Adrenal gland (tissue), 12 donors: ENCODE data around the gene HAP1. TPM values are rescaled to one million over a fixed set of nuclear protein-coding genes. Genes with fewer than 3 reads are reported as not detected.

Experiments
- DNase-seq, 7 donors: peaks; one replicate each; pipeline ENCODE4 v3.0.0-alpha.2; 2019 to 2020
- H3K27ac ChIP-seq, 5 donors: fragments of 200-600 bp; sonication (generic) in 4 of 5; 1 replicate in 3 of 5; 2 replicates in 2 of 5; pipeline versions ENCODE4 v1.5.1 to v1.8.0; 2016 to 2020; ENCODE audit warnings: mild to moderate bottlenecking in 1 of 5
- H3K27me3 ChIP-seq: fragments of 200-600 bp; 2 replicates; pipeline ENCODE4 v1.8.0; 2021
- H3K36me3 ChIP-seq, 2 donors: fragments of 200-600 bp; replicated peaks in 1 of 2; 1 replicate in 1 of 2; 2 replicates in 1 of 2; pipeline versions ENCODE4 v1.5.1 to v1.8.0; 2018 to 2022
- H3K4me1 ChIP-seq, 2 donors: fragments of 200-600 bp; replicated peaks in 1 of 2; 1 replicate in 1 of 2; 2 replicates in 1 of 2; pipeline versions ENCODE4 v1.5.1 to v1.8.0; 2018 to 2021
- H3K4me3 ChIP-seq, 4 donors: fragments of 200-600 bp; sonication (generic) in 3 of 4; one replicate each; pipeline ENCODE4 v1.5.1; 2016 to 2018
- H3K9me3 ChIP-seq, 3 donors: fragments of 200-600 bp; sonication (generic) in 1 of 3; replicated peaks in 1 of 3; 1 replicate in 2 of 3; 2 replicates in 1 of 3; pipeline versions ENCODE4 v1.5.1 to v1.8.0; 2016 to 2021
- POLR2A ChIP-seq, 2 donors: fragments of 450-650 bp; IDR thresholded peaks; one replicate each; pipeline ENCODE4 v1.6.1; 2017; ENCODE audit warnings: antibody characterized with exemption in 2 of 2, mild to moderate bottlenecking in 2 of 2, moderate library complexity in 1 of 2
- WGBS, 4 donors: extraction: QIAGEN DNeasy Blood & Tissue Kit in 2 of 4; methylation state at CpG; one replicate each; pipeline versions ENCODE4 v1.1.5 to v1.1.7; 2013 to 2017; 5-methylcytosine and 5-hydroxymethylcytosine counted together
- intact Hi-C, 2 donors: fragments of 100-400 bp; cut with DNase I; formaldehyde crosslinking; loops; one replicate each; pipeline versions ENCODE4 v1.14.1 to v1.15.0; 2022 to 2023
- polyA plus RNA-seq, 3 donors: library from polyadenylated mRNA; stranded (reverse); fragments of 200-250 nt in 2 of 3; fragments of 350-450 nt in 1 of 3; fragmentation: Illumina TruSeq in 1 of 3; extraction: RNeasy Lipid Tissue Mini Kit (QIAGEN cat#74804) in 1 of 3; gene quantifications; one replicate each; pipeline ENCODE4 v1.2.3, GENCODE V29; 2013 to 2014
- total RNA-seq, 9 donors: library from RNA; depleted of rRNA in 4 of 9; stranded (reverse); fragments of >200 nt in 4 of 9; fragments of 120-200 nt in 1 of 9; fragmentation: NEBNext Ultra II Directional in 1 of 9; extraction: Animal tissue kit (Norgen Biotek cat#: 25700) in 1 of 9; gene quantifications; one replicate each; pipeline versions ENCODE4 v1.1.0 to v1.2.4, GENCODE V29; 2013 to 2023
- TF ChIP-seq, protein P1 (sequence below), 6 experiments: fragments of 450-650 bp in 4 of 6; fragments of 200-600 bp in 2 of 6; sonication (generic) in 1 of 6; IDR thresholded peaks; 1 replicate in 5 of 6; 2 replicates in 1 of 6; pipeline versions ENCODE4 v1.5.1 to v1.8.0; 2016 to 2021; ENCODE audit warnings: antibody characterized with exemption in 6 of 6, mild to moderate bottlenecking in 2 of 6, moderate library complexity in 1 of 6
- donor health status: healthy with polysubstance abuse.
- donor health status: Bipolar disorder and iron deficiency.
- donor health status: DM: yes; HTN: yes; CAD: no.
- donor health status: DM: no; HTN: no; CAD: no.
- donor health status: DM: no; HTN: no; CAD: no.
- donor health status: DM: yes; HTN: yes; CAD: no.

The HAP1 gene
- total and polyA plus RNA-seq, 12 donors = 0.17 to 2.8 (median 0.65) TPM; not detected in 1

DNA sequence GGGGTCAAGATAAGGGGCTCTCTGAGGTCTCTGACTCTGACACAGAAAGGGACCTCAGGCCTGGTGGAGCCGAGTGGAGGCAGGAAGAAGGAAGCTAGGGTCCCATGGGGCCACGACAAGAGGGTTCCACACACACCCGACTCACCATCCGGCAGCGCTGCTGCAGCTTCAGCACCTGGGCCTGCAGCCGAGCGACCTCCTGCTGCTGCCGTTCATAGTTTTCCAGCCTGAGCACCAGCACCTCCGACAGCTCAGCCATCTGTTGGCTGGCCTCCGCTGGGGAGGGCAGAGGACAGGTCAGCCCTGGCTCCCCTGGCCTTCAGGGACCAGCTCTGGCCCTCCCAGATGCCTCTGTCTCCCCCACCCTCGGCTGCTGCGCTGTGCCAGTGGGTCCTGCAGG is 6.4 kb downstream of the HAP1 start:
- H3K4me3 ChIP-seq = no peak overlapping the region
- no peaks in the 10 kb centered on the region for H3K36me3 ChIP-seq
- no peaks in the 10 kb centered on the region for H3K27me3 ChIP-seq
- DNase-seq = no peak
- TF ChIP-seq, protein P1, sequence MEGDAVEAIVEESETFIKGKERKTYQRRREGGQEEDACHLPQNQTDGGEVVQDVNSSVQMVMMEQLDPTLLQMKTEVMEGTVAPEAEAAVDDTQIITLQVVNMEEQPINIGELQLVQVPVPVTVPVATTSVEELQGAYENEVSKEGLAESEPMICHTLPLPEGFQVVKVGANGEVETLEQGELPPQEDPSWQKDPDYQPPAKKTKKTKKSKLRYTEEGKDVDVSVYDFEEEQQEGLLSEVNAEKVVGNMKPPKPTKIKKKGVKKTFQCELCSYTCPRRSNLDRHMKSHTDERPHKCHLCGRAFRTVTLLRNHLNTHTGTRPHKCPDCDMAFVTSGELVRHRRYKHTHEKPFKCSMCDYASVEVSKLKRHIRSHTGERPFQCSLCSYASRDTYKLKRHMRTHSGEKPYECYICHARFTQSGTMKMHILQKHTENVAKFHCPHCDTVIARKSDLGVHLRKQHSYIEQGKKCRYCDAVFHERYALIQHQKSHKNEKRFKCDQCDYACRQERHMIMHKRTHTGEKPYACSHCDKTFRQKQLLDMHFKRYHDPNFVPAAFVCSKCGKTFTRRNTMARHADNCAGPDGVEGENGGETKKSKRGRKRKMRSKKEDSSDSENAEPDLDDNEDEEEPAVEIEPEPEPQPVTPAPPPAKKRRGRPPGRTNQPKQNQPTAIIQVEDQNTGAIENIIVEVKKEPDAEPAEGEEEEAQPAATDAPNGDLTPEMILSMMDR (IDR thresholded peaks at IDR 0.05) = no peak
- TF ChIP-seq POLR2A (IDR thresholded peaks at IDR 0.05) = no peak
- H3K4me1 ChIP-seq = no peaks in the 10 kb centered on the region
- intact Hi-C loops = no loop called here
- H3K27ac ChIP-seq = no peak overlapping the region
- WGBS, 4 donors = 75 to 79% (median 76%) methylated on average over 6 to 12 of the region's 12 CpGs
- H3K9me3 ChIP-seq = no peaks in the 10 kb centered on the region

DNA sequence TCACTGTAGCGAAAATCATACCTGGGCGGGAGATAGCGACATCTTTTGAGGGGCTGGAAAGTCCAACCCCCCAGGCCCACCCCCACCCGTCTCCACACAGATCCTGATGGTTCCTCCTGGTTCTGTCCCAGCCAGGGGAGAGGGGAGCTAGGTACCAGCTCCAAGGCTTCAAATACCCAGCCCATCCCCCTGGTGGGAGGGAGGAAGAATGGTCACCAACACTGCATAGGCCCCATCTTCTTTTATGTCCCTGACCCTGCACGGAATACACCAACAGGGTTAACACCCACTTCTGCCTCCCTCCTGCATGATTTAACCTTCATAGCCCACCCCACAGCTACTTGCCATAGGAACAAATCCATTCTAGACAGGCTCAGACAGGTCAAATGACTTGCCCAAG is 9.3 kb downstream of the HAP1 start:
- TF ChIP-seq POLR2A (IDR thresholded peaks at IDR 0.05) = no peak
- TF ChIP-seq, protein P1 (IDR thresholded peaks at IDR 0.05) = no peak
- DNase-seq = no peak
- Histone ChIP-seq H3K9me3 (no peaks in the 10 kb centered on the region), H3K36me3 (no peaks in the 10 kb centered on the region), H3K4me3 (no peak overlapping the region), H3K27ac (no peak overlapping the region), H3K4me1 (no peaks in the 10 kb centered on the region), H3K27me3 (no peaks in the 10 kb centered on the region)
- 87 to 95% (median 90%) methylated on average over 5 of the region's 5 CpGs for WGBS, 4 donors
- intact Hi-C loops = no loop called here

DNA sequence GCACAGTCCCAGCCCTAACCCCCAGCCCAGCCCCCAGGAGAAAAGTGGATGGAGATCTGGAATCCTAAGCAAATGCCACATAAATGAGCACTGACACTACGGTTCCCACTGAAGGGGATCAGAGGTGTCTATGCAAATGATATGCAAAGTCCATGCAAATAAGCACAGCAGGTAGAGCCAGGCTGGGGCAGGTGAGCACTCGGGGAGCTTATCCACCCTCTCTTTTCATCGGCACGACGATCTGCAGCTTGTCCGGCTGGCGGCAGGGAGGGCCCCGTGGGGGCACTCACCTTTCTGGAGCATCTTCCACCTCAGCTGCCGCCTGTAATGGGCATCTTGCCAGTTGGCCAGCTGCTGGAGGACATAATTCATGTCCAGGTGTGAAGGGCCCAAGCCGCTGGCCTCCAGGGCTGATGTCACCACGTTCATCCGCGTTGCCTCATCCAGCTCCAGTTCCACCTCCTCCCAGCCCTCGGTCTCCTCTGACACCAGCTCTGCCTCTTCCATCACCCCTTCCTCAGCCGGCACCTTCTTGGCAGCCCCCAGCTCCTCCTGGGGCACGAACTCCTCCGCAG is 9.9 kb downstream of the HAP1 start:
- no peaks in the 10 kb centered on the region for H3K4me1 ChIP-seq
- DNase-seq = no peak
- intact Hi-C loops = no loop called here
- H3K36me3 ChIP-seq = no peaks in the 10 kb centered on the region
- H3K9me3 ChIP-seq = no peaks in the 10 kb centered on the region
- no peak overlapping the region for H3K4me3 ChIP-seq
- no peak for TF ChIP-seq POLR2A (IDR thresholded peaks at IDR 0.05)
- TF ChIP-seq, protein P1 (IDR thresholded peaks at IDR 0.05) = no peak
- WGBS, 4 donors = 70 to 80% (median 72%) methylated on average over 10 to 17 of the region's 17 CpGs
- no peaks in the 10 kb centered on the region for H3K27me3 ChIP-seq
- H3K27ac ChIP-seq = no peak overlapping the region

DNA sequence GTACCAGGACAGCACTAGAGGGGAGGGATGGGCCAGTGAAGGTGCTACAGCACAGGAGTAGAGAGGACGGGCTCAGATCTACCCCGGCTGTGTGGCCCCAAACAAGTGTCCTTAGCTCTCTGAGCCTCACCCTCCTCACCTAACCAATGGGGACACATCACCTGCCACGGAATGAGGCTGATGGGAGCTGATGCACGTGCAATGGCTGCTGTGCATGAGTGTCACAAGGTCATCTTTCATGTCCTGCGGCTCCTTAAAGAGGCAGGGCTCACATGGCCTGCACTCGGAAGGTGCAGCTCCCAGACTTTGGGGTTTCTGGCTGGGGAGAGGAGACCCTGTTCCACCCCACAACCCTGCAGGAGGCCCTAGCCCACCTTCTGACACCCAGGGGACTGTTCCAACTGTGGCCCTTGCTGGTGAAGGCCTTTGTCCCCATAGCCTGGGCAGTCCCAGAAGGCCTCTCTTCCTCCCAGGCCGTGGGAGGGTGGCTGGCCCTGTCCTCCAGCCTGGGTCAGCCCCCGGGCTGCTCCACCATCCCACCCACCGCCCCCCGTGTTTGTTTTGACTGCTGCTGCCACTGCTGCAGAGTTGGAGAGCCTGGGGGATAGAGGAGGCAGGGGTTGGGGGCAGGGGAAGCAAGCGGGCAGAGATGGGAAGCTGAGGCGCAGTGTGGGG is 10.5 kb downstream of the HAP1 start:
- intact Hi-C loops = no loop called here
- TF ChIP-seq, protein P1 (IDR thresholded peaks at IDR 0.05) = no peak
- TF ChIP-seq POLR2A (IDR thresholded peaks at IDR 0.05) = no peak
- no peaks in the 10 kb centered on the region for H3K4me1 ChIP-seq
- H3K9me3 ChIP-seq = no peaks in the 10 kb centered on the region
- no peaks in the 10 kb centered on the region for H3K36me3 ChIP-seq
- H3K27ac ChIP-seq = no peak overlapping the region
- no peak for DNase-seq
- H3K27me3 ChIP-seq = no peaks in the 10 kb centered on the region
- 66 to 73% (median 72%) methylated on average over 9 to 12 of the region's 12 CpGs for WGBS, 4 donors
- no peak overlapping the region for H3K4me3 ChIP-seq
